Nephron (organoid): Measurements from ENCODE around the gene UNC5B.

Experiments used
- H3K27ac Mint-ChIP-seq, 3 experiments: 2 replicates each; pipeline ENCODE4 v1.8.0; 2020; ENCODE audit warnings: mixed read lengths in 3 of 3, mild to moderate bottlenecking in 2 of 3, moderate library complexity in 1 of 3
- H3K27me3 Mint-ChIP-seq: 2 replicates; pipeline ENCODE4 v1.8.0; 2021; ENCODE audit warnings: low read depth, mild to moderate bottlenecking, moderate library complexity, mixed read lengths
- H3K36me3 Mint-ChIP-seq: 2 replicates; pipeline ENCODE4 v1.8.0; 2020; ENCODE audit warnings: low read depth, mixed read lengths
- H3K4me1 Mint-ChIP-seq: 2 replicates; pipeline ENCODE4 v1.8.0; 2020; ENCODE audit warnings: mixed read lengths
- H3K4me3 Mint-ChIP-seq, 3 experiments: 2 replicates each; pipeline ENCODE4 v1.8.0; 2020; ENCODE audit warnings: mild to moderate bottlenecking in 3 of 3, mixed read lengths in 3 of 3, moderate library complexity in 2 of 3
- H3K9me3 Mint-ChIP-seq: 2 replicates; pipeline ENCODE4 v1.8.0; 2020; ENCODE audit warnings: mixed read lengths
- TF ChIP-seq, protein P1 (sequence below), 3 experiments: fragments of 200-600 bp; sonication (generic); IDR thresholded peaks; one replicate each; pipeline ENCODE4 v1.5.0; 2021; ENCODE audit warnings: antibody characterized with exemption in 3 of 3; ENCODE audit not compliant: unreplicated experiment in 3 of 3

UNC5B gene

DNA sequence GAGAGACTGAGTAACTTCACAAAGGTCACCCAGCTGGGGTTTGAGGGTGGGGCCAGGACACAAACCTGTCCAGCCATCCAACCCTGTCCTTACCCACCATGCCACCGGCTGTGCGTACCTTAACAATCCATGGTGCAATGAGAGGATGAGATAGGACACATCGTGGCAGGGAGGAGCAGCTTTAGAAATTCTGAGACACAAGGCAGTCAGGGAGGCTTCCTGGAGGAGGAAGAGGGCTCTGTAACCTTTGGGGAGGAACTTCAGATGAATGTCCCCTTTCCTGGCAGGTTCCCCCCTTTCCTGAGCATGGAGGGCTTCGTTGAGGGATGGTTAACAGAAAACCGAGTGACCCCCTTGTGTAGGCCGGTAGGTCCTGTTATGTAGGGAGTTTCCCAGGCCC is 71.0 kb downstream of the UNC5B start:
- peak overlapping the region in 1 of 3 experiments; percentile 72 for H3K27ac Mint-ChIP-seq
- no peaks in the 10 kb centered on the region for H3K9me3 Mint-ChIP-seq
- peaks cover 13% of the 10 kb centered on the region for H3K4me1 Mint-ChIP-seq
- H3K36me3 Mint-ChIP-seq: peaks cover 40% of the 10 kb centered on the region
- TF ChIP-seq, protein P1, sequence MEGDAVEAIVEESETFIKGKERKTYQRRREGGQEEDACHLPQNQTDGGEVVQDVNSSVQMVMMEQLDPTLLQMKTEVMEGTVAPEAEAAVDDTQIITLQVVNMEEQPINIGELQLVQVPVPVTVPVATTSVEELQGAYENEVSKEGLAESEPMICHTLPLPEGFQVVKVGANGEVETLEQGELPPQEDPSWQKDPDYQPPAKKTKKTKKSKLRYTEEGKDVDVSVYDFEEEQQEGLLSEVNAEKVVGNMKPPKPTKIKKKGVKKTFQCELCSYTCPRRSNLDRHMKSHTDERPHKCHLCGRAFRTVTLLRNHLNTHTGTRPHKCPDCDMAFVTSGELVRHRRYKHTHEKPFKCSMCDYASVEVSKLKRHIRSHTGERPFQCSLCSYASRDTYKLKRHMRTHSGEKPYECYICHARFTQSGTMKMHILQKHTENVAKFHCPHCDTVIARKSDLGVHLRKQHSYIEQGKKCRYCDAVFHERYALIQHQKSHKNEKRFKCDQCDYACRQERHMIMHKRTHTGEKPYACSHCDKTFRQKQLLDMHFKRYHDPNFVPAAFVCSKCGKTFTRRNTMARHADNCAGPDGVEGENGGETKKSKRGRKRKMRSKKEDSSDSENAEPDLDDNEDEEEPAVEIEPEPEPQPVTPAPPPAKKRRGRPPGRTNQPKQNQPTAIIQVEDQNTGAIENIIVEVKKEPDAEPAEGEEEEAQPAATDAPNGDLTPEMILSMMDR (IDR thresholded peaks at IDR 0.05; ENCODE audit: unreplicated experiment in 3 of 3): no peak
- H3K4me3 Mint-ChIP-seq: no peak overlapping the region
- H3K27me3 Mint-ChIP-seq: peaks cover 6% of the 10 kb centered on the region

DNA sequence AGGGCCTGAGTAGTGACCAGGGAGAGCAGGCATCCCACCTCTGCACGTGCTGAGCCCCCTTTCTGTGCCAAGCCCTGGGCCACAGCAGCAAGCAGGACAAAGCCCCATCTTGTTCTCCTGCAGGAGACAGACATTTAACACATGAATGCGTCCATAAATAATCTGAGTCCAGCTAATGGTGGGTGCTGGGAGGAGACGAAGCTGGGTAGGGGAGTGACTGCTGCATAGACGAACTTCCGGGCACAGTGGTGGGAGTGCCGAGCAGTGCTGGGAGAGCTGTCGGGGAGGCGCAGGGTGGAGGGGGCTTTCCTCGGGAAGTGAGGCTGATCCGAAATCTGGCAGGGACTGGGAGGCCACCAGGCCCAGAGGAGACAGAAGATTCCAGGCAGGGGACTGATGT is 71.5 kb downstream of the UNC5B start:
- H3K27ac Mint-ChIP-seq: peak overlapping the region; percentile 7 to 72 (median 51)
- peaks cover 42% of the 10 kb centered on the region for H3K36me3 Mint-ChIP-seq
- no peak overlapping the region for H3K4me3 Mint-ChIP-seq
- TF ChIP-seq, protein P1 (IDR thresholded peaks at IDR 0.05; ENCODE audit: unreplicated experiment in 3 of 3): no peak
- no peaks in the 10 kb centered on the region for H3K9me3 Mint-ChIP-seq
- peaks cover 13% of the 10 kb centered on the region for H3K4me1 Mint-ChIP-seq
- H3K27me3 Mint-ChIP-seq: peaks cover 6% of the 10 kb centered on the region

DNA sequence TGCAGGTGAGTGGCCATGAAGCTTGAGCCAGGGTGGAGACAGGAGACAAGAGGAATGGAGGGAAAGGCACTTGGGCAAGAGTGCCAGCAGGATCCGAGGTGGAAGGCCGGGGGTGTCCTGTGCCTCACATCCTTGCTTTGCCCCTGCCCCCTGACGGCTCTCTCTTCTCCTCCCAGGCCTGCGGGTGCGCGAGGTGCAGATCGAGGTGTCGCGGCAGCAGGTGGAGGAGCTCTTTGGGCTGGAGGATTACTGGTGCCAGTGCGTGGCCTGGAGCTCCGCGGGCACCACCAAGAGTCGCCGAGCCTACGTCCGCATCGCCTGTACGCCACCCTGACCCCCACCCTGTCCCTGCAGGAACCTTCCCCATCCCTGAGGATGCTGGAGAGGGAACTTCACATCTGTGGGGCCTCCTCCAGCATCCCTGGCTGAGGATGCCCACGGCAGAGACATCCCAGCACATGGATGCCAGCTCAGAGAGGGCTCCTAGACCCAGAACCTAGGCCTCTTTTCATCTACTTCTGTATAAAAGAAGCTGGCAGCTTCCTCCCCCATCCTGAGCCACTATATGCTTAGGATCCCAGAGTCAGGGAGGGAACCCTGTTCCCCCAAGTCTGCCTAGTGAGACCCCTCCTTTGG is 72.3 kb downstream of the UNC5B start:
- H3K36me3 Mint-ChIP-seq: peaks cover 50% of the 10 kb centered on the region
- no peak overlapping the region for H3K4me3 Mint-ChIP-seq
- peak overlapping the region in 1 of 3 experiments; percentile 51 for H3K27ac Mint-ChIP-seq
- H3K27me3 Mint-ChIP-seq: peaks cover 6% of the 10 kb centered on the region
- H3K9me3 Mint-ChIP-seq: no peaks in the 10 kb centered on the region
- peaks cover 13% of the 10 kb centered on the region for H3K4me1 Mint-ChIP-seq
- TF ChIP-seq, protein P1 (IDR thresholded peaks at IDR 0.05; ENCODE audit: unreplicated experiment in 3 of 3): no peak

DNA sequence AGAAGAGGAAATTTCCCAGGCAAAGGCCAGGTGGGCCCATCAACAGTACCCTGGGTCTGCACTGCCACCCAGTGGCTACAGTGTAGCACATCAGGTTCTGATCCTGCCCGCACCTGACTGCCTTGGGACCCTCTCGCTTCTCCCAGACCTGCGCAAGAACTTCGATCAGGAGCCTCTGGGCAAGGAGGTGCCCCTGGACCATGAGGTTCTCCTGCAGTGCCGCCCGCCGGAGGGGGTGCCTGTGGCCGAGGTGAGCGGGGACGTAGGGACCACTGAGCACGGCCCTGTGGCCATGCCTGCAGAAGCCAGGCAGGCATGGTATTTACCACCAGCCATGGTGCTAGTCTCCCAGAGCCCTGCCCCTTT is 72.8 kb downstream of the UNC5B start:
- Mint-ChIP-seq H3K4me3 (no peak overlapping the region), H3K27me3 (peaks cover 2% of the 10 kb centered on the region), H3K9me3 (no peaks in the 10 kb centered on the region), H3K27ac (no peak overlapping the region), H3K36me3 (peaks cover 52% of the 10 kb centered on the region), H3K4me1 (peaks cover 11% of the 10 kb centered on the region)
- TF ChIP-seq, protein P1 (IDR thresholded peaks at IDR 0.05; ENCODE audit: unreplicated experiment in 3 of 3): peak; percentile 80 to 85 (median 81)

DNA sequence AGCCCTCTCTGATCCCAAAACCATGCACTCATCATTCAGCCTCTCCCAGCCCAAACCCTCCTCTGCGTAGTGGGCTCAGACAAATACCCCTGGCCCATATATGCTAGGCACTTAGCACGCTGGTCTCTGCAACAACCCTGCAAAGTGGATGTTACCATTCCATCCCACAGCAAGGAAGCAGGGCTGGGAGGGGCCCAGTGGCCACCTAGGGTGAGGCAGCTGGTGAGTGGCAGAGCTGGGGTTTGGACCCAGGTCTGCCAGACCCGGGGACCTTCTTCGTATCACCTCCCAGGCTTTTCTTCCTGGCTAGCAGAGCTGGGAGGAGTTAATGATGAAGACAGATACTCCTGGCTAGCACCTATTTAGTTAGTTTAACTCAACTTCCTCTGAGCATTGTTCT is 73.6 kb downstream of the UNC5B start:
- no peaks in the 10 kb centered on the region for H3K9me3 Mint-ChIP-seq
- TF ChIP-seq, protein P1 (IDR thresholded peaks at IDR 0.05; ENCODE audit: unreplicated experiment in 3 of 3): no peak
- peaks cover 9% of the 10 kb centered on the region for H3K4me1 Mint-ChIP-seq
- H3K27ac Mint-ChIP-seq: no peak overlapping the region
- peaks cover 53% of the 10 kb centered on the region for H3K36me3 Mint-ChIP-seq
- no peak overlapping the region for H3K4me3 Mint-ChIP-seq
- H3K27me3 Mint-ChIP-seq: no peaks in the 10 kb centered on the region
